AG10803 (cell line): ENCODE data around the gene LCN10.

ENCODE experiments used
- DNase-seq: peaks from one replicate; pipeline ENCODE4 v3.0.0; 2010; ENCODE audit warnings: low read depth
- H3K4me3 ChIP-seq: 2 replicates; pipeline ENCODE4 v1.5.1; 2011; ENCODE audit warnings: mild to moderate bottlenecking, low read length, control low read depth
- TF ChIP-seq, protein P1 (sequence below): conservative IDR thresholded peaks from 2 replicates; pipeline ENCODE4 v1.5.1; 2011; ENCODE audit warnings: mild to moderate bottlenecking, low read length, control low read depth, inconsistent platforms

Gene LCN10

DNA sequence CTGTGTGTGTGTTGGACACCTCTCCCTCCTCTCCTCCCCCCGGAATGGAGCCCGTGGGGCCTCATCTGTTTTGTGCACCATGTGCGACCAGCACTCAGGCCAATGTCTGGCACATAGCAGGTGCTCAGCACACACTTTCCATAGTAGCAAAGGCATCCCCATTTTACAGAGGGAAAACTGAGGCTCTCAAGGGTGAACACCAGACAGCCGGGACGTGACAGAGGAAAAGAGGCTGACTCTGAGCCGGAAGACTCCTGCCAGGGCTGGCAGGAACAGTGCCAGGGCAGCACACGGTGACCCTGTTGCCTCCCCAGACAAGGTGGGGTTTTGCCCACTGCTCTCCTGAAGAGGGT, 53.7 kb downstream of the LCN10 start:
- TF ChIP-seq, protein P1, sequence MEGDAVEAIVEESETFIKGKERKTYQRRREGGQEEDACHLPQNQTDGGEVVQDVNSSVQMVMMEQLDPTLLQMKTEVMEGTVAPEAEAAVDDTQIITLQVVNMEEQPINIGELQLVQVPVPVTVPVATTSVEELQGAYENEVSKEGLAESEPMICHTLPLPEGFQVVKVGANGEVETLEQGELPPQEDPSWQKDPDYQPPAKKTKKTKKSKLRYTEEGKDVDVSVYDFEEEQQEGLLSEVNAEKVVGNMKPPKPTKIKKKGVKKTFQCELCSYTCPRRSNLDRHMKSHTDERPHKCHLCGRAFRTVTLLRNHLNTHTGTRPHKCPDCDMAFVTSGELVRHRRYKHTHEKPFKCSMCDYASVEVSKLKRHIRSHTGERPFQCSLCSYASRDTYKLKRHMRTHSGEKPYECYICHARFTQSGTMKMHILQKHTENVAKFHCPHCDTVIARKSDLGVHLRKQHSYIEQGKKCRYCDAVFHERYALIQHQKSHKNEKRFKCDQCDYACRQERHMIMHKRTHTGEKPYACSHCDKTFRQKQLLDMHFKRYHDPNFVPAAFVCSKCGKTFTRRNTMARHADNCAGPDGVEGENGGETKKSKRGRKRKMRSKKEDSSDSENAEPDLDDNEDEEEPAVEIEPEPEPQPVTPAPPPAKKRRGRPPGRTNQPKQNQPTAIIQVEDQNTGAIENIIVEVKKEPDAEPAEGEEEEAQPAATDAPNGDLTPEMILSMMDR, result no peak
- no peak for DNase-seq
- no peak overlapping the region for H3K4me3 ChIP-seq

DNA sequence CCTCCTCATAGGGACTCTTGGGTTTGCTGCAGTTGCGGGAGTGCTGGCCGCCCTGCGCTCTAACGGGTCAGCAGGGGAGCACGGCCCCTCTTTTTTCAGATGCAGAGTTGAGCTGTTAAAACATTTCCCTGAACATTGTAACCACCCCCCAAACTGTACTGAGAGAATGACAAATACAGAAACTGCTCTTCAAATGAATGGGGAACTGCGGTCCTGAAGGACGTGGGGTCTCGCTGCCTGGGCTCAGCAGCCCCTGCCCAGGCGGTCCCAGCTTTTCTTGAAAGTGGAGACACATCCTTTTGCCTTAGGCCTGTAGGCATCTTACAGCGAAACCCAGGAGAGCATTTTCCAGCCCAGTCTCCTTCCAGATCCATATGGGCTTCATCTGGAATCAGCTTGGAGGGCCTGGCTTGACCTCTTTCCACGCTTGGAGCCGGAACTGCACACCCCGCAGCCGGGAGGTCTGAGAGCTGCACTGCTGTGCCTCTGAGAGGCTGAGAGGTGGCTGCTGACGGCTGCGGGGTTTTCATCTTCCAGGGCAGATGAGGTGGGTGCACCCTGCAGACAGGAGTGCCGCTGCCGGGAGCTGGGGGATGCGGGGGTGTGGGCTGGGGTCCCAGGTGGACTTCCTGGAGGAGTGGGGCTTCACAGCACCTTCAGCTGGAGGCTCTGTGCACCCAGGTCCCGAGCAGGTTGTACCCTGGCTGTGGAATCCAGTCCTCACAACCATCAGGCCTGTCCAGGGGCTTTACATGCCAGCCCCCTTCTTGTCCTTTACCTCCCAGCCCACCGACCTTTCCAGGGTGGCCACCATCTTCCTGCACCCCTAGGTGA, 54.2 kb downstream of the LCN10 start:
- no peak overlapping the region for H3K4me3 ChIP-seq
- DNase-seq, result no peak
- TF ChIP-seq, protein P1, result no peak
